Activated naive CD8-positive, alpha-beta T cell treated with anti-CD3 and anti-CD28 coated beads, Interleukin-2, amount 50 U/mL, for 24 hours (primary cell): ENCODE measurements around the gene ZKSCAN8.

Experiments
- ATAC-seq: fragments of 150-1000 bp; cut with Tn5 transposase; one replicate; pipeline ENCODE4 v1.10.0; 2021
- DNase-seq: peaks from one replicate; pipeline ENCODE4 v3.0.0; 2021
- H3K27ac Mint-ChIP-seq: one replicate; pipeline ENCODE4 v1.8.0; 2021; ENCODE audit warnings: mild to moderate bottlenecking, mixed read lengths
- H3K27me3 Mint-ChIP-seq: one replicate; pipeline ENCODE4 v1.8.0; 2021; ENCODE audit warnings: mixed read lengths
- H3K36me3 Mint-ChIP-seq: one replicate; pipeline ENCODE4 v1.8.0; 2021; ENCODE audit warnings: low read depth, mixed read lengths
- H3K4me1 Mint-ChIP-seq: one replicate; pipeline ENCODE4 v1.8.0; 2021; ENCODE audit warnings: mixed read lengths
- H3K4me3 Mint-ChIP-seq: one replicate; pipeline ENCODE4 v1.8.0; 2021; ENCODE audit warnings: mild to moderate bottlenecking, moderate library complexity, mixed read lengths
- H3K9me3 Mint-ChIP-seq: one replicate; pipeline ENCODE4 v1.8.0; 2021; ENCODE audit warnings: mixed read lengths

Gene ZKSCAN8

DNA sequence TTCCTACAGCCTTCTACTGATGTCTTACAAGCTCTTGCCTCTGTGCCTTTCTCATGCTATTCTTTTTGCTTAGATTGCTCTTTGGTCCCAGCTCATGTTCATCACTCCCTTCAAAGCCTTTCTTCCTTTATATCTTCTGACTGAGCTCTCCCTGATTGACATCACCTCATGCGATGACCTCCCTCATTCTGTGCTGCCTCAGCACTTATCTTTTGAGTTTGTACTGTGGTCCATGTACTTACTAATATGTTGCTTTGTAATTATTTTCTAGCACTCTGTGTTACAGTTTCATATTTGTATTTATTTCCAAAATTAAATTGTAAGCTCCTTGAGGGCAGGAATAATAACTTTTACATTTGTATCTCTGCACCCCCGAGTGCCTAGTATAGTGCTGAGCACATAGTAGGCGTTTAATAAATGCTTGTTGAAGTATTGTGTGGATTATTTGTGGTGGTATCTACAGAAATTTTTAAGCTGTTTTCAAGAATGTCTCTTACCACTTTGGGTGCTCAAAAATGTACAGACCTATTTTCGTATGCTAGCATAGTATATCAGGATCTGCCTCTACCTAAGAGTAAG lies 17.4 kb downstream of the ZKSCAN8 start:
- peaks cover 15% of the 10 kb centered on the region for H3K4me1 Mint-ChIP-seq
- H3K27me3 Mint-ChIP-seq, result no peaks in the 10 kb centered on the region
- no peak overlapping the region for H3K27ac Mint-ChIP-seq
- no peak for ATAC-seq
- H3K4me3 Mint-ChIP-seq, result no peak overlapping the region
- no peak for DNase-seq
- H3K36me3 Mint-ChIP-seq, result peaks cover 73% of the 10 kb centered on the region
- H3K9me3 Mint-ChIP-seq, result peaks cover 12% of the 10 kb centered on the region

DNA sequence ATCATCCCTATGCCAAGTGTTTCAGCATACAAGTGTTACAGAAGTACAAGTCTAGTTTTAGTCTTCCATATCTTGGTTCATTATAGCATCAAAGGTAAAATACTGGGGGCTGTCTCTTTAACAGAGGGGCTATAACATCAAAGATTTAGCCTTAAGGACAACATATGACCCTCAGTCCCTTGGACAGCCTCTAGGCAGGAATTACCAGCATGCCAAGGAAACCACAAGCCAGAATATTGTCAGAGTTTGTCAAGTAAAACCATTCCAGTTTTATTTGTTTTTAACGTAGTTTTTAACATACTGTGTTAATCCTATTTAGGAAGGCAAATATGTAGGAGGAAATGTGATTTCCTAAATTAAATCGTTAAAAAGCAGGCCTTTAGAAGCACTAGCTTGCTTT lies 18.6 kb downstream of the ZKSCAN8 start:
- Mint-ChIP-seq H3K9me3 (peaks cover 12% of the 10 kb centered on the region), H3K4me1 (peaks cover 15% of the 10 kb centered on the region), H3K27ac (no peak overlapping the region), H3K4me3 (no peak overlapping the region), H3K36me3 (peaks cover 61% of the 10 kb centered on the region), H3K27me3 (no peaks in the 10 kb centered on the region)
- DNase-seq (no peak), ATAC-seq (no peak)

DNA sequence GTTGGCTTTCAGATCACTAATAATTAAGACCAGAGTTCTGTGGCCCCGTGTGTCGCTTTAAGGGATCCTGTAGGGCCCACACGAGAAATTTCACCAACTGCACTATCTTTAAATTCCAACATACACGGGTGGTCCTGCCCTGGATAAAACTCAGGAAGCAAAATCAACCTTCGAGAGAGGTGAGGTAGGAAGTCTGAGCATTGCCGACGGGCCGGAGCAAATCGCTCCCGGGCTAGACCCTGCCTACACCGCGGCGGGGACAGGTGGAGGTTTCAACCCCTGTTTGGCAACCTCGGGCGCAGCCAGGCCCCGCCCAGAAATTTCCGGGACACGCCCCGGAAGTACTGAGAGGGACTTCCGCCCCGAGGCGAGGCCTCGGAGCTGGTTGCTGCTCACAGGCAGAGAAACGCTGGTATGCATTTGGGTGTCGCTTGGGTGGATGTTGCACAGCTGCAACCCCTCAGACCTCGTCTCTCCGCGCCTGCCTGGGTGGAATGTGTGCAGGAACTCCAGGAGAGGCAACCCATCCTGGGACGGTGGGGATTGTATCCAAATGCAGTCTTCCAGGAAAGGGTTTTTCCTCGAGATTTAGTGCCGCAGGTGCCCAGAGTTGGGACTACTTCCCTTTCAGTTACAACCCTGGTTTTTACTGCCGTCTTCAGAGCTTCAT lies 19.9 kb downstream of the ZKSCAN8 start:
- peak; percentile 85 for DNase-seq
- peak overlapping the region; percentile 73 for H3K4me3 Mint-ChIP-seq
- no peaks in the 10 kb centered on the region for H3K27me3 Mint-ChIP-seq
- ATAC-seq, result peak; percentile 94
- no peak overlapping the region for H3K27ac Mint-ChIP-seq
- H3K36me3 Mint-ChIP-seq, result peaks cover 52% of the 10 kb centered on the region
- H3K9me3 Mint-ChIP-seq, result peaks cover 12% of the 10 kb centered on the region
- H3K4me1 Mint-ChIP-seq, result peaks cover 15% of the 10 kb centered on the region

DNA sequence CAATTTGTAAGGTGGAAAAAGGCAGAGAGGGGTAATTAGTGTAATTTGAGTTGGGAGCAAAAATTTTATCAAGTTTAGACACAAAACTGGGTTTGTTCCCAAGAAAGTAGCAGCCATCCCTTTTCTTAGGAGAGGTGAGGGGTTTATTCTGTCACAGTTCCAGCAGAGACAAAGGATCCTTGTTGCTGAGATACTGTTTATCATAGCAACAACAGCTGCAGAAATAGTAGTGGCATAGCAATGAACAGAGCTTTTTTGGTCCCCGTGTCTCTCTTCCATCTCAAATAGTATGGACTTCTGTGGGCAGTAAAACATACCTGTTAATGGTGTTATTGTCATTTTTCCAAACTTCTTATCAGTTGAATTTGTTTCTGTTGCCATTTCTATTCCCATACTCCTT lies 23.9 kb downstream of the ZKSCAN8 start:
- Mint-ChIP-seq H3K4me3 (no peak overlapping the region), H3K27ac (no peak overlapping the region), H3K36me3 (peaks cover 21% of the 10 kb centered on the region), H3K4me1 (peaks cover 15% of the 10 kb centered on the region), H3K27me3 (no peaks in the 10 kb centered on the region), H3K9me3 (peaks cover 12% of the 10 kb centered on the region)
- DNase-seq (no peak), ATAC-seq (no peak)

DNA sequence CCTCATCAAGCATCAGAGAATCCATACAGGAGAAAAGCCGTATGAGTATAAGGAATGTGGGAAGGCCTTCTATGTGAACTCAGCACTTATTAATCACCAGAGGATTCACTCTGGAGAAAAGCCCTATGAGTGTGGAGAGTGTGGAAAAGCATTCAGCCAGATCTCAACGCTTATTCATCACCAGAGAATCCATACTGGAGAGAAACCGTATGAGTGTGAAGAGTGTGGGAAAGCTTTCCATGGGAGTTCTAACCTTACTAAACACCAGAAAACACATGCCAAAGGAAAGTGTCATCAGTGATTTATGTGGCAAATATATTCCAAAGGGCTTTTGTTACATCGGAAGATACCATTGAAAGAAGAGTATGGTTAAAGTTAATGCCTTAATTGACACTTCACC lies 25.4 kb downstream of the ZKSCAN8 start:
- DNase-seq, result no peak
- no peak for ATAC-seq
- Mint-ChIP-seq H3K36me3 (peaks cover 10% of the 10 kb centered on the region), H3K27me3 (peaks cover 2% of the 10 kb centered on the region), H3K27ac (no peak overlapping the region), H3K9me3 (peaks cover 4% of the 10 kb centered on the region), H3K4me1 (peaks cover 4% of the 10 kb centered on the region), H3K4me3 (no peak overlapping the region)

DNA sequence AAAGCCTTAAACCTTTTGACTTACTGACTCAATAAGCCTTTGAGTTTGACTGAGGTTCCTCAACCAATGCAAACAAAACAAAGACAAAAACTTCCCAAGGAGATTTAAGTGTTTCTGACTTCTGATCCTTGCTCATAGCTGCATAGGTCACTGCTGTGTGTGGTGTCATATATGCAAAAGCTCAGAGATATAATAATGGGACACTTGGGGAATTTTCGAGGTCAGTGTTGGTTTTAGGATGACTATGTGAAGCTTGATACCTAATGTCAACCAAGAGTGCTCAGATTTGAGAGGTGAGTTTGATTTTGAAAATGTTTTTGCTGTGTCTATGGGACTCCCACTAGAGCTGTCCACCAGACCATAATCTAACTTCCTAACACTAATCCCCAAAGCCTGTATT lies 26.2 kb downstream of the ZKSCAN8 start:
- H3K9me3 Mint-ChIP-seq, result no peaks in the 10 kb centered on the region
- no peak overlapping the region for H3K4me3 Mint-ChIP-seq
- DNase-seq (no peak), ATAC-seq (no peak)
- no peaks in the 10 kb centered on the region for H3K4me1 Mint-ChIP-seq
- no peak overlapping the region for H3K27ac Mint-ChIP-seq
- H3K27me3 Mint-ChIP-seq, result peaks cover 2% of the 10 kb centered on the region
- H3K36me3 Mint-ChIP-seq, result peaks cover 5% of the 10 kb centered on the region

DNA sequence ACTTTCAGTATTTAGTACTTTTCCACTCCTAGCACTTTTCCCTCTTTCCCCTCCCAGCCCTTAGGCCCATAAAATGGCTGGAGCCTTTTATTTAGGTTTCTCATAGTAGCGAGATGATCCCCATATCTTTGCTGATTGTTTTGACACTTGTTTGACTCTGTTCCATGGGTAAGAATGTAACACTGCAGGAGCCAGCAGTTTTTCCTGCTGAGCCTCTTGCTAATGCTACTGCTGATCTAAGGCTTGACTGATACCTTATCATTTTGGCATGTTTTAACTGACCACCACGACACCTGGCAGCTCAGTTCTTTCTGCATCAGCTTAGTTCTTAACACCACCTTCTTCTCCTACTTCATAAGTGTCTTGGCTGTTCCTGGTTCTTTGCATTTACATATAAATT lies 29.6 kb downstream of the ZKSCAN8 start:
- ATAC-seq (no peak), DNase-seq (no peak)
- Mint-ChIP-seq H3K27ac (no peak overlapping the region), H3K27me3 (peaks cover 21% of the 10 kb centered on the region), H3K4me1 (no peaks in the 10 kb centered on the region), H3K4me3 (no peak overlapping the region), H3K9me3 (no peaks in the 10 kb centered on the region), H3K36me3 (peaks cover 2% of the 10 kb centered on the region)

DNA sequence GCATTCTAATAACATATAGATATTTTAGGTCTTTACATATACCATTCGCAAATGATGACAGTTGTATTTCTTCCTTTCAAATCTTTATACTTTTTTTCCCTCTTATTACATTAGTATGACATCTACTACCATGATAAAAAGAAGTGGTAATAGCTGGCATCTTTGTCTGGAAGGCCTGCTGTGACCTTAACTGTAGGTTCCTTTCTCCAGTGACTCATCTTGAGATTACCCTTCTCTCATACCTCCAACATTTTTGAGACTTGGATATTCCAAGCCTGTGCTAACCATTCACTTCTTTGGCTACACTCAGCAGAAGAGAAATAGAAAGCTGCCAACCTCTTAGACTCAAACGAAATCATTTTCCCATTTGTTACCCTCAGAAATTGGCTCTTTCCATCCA lies 30.3 kb downstream of the ZKSCAN8 start:
- Mint-ChIP-seq H3K4me3 (no peak overlapping the region), H3K36me3 (no peaks in the 10 kb centered on the region), H3K27ac (no peak overlapping the region), H3K4me1 (no peaks in the 10 kb centered on the region), H3K27me3 (peaks cover 27% of the 10 kb centered on the region), H3K9me3 (peaks cover 4% of the 10 kb centered on the region)
- ATAC-seq (no peak), DNase-seq (no peak)

DNA sequence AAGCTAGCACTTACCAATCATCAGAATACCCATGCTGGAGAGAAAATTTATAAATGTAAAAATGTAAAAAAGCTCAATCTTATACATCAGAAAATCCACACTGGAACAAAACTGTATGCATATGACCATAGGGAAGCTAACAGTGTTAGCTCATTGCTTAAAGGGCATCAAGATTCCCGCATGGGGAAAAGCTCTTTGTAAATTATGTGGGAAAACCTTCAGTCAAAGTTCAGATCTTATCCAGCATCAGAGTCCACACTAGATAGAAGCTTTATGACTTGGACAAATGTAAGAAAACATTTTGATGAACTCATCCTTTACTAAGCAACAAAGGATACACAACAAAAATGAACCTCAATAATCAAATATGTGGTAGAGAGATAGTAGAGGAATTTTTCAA lies 34.7 kb downstream of the ZKSCAN8 start:
- DNase-seq (no peak), ATAC-seq (no peak)
- Mint-ChIP-seq H3K4me1 (no peaks in the 10 kb centered on the region), H3K27ac (no peak overlapping the region), H3K4me3 (no peak overlapping the region), H3K27me3 (peaks cover 36% of the 10 kb centered on the region), H3K36me3 (peaks cover 2% of the 10 kb centered on the region), H3K9me3 (peaks cover 4% of the 10 kb centered on the region)

DNA sequence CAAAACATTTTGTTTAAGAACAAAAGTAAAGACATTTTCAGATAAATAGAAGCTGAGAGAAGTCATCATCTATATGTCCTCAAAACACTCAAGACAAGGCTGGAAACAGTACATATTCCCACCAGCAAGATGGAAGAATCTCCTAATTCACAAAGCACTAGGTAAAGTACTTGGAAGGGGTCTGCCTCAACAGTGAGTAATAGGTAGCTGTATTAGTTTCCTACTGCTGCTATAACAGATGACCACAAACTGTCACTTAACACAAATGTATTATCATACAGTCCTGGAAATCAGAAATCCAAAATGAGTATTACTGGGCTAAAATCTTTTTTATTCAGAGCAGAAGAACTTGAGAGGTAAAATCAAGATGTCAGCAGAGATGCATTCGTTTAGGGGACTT lies 40.6 kb downstream of the ZKSCAN8 start:
- no peak for ATAC-seq
- H3K27me3 Mint-ChIP-seq, result peaks cover 12% of the 10 kb centered on the region
- no peak overlapping the region for H3K27ac Mint-ChIP-seq
- DNase-seq, result no peak
- H3K9me3 Mint-ChIP-seq, result peaks cover 25% of the 10 kb centered on the region
- H3K36me3 Mint-ChIP-seq, result peaks cover 4% of the 10 kb centered on the region
- no peak overlapping the region for H3K4me3 Mint-ChIP-seq
- no peaks in the 10 kb centered on the region for H3K4me1 Mint-ChIP-seq

DNA sequence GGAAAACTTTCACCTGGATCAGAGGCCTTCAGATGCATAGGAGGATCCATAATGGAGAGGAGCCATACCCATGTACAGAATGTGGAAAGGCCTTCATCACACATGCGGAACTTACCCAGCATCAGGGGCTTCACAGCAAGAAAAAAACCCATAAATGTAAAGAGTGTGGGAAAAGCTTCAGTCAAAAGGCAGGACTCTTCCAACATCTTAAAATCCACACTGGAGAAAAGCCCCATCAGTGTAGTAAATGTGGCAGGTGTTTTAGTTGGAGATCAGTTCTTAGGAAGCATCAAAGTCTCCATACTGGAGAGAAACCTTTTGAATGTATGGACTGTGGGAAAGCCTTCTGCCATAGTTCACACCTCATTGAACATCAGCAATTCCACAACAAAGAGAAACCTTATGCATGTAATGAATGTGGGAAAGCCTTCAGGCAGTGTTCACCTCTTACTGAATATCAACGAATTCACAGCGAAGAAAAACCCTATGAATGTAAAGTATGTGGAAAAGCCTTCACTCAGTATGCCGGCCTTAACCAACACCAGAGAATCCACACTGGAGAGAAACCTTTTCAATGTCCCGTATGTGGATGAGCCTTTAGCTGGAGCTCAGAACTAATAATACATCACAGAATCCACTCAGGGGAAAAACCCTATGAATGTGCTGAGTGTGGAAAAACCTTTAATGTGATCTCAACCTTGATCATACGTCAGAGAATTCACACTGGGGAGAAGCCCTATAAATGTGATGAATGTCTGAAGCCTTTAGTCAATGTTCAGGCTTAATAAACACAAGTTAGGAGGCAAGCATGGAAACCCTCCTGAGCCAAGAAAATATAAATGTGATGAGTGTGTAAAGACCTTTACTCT lies 46.7 kb downstream of the ZKSCAN8 start:
- H3K36me3 Mint-ChIP-seq, result peaks cover 6% of the 10 kb centered on the region
- ATAC-seq (no peak), DNase-seq (no peak)
- H3K27me3 Mint-ChIP-seq, result peaks cover 8% of the 10 kb centered on the region
- H3K27ac Mint-ChIP-seq, result no peak overlapping the region
- H3K9me3 Mint-ChIP-seq, result peaks cover 63% of the 10 kb centered on the region
- no peaks in the 10 kb centered on the region for H3K4me1 Mint-ChIP-seq
- H3K4me3 Mint-ChIP-seq, result no peak overlapping the region

DNA sequence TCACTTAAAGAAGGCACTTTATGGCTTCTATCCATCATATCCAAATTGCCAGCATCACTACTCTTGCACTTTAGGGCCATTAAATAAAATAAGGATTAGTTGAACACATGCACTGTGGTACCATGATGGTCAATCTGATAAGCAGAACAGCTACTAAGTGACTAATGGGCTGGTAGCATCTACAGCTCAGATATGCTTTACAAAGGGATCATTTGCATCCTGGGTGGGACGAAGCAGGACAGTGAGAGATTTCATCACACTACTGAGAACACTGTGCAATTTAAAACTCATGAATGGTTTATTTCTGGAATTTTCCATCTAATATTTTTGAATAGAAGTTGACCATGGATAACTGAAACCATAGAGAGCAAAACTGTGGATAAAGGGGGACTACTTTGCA lies 58.3 kb downstream of the ZKSCAN8 start:
- Mint-ChIP-seq H3K36me3 (peaks cover 7% of the 10 kb centered on the region), H3K4me1 (peaks cover 2% of the 10 kb centered on the region), H3K9me3 (peaks cover 53% of the 10 kb centered on the region), H3K27ac (no peak overlapping the region), H3K27me3 (peaks cover 67% of the 10 kb centered on the region), H3K4me3 (no peak overlapping the region)
- ATAC-seq (no peak), DNase-seq (no peak)

DNA sequence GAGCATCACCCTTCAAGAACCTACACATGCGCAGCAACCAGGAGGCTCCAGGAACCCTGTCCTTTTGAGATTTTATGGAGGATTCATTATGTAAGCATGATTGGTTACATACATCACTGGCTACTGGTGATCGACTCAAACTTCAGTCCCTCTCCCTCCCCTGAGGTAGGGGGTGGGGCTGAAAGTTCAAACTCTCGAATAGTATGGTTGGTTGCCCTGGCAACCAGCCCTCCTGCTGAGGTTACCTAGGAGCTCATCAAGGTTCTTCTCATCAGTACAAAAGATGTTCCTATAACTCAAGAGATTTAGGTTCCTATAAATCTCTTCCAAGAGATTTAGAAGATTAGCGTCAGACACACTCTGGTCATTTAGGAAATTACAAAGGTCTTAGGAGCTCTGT lies 61.5 kb downstream of the ZKSCAN8 start:
- no peak for DNase-seq
- H3K36me3 Mint-ChIP-seq, result peaks cover 6% of the 10 kb centered on the region
- H3K27me3 Mint-ChIP-seq, result peaks cover 79% of the 10 kb centered on the region
- peaks cover 14% of the 10 kb centered on the region for H3K4me1 Mint-ChIP-seq
- H3K27ac Mint-ChIP-seq, result no peak overlapping the region
- no peak for ATAC-seq
- peaks cover 41% of the 10 kb centered on the region for H3K9me3 Mint-ChIP-seq
- H3K4me3 Mint-ChIP-seq, result no peak overlapping the region

DNA sequence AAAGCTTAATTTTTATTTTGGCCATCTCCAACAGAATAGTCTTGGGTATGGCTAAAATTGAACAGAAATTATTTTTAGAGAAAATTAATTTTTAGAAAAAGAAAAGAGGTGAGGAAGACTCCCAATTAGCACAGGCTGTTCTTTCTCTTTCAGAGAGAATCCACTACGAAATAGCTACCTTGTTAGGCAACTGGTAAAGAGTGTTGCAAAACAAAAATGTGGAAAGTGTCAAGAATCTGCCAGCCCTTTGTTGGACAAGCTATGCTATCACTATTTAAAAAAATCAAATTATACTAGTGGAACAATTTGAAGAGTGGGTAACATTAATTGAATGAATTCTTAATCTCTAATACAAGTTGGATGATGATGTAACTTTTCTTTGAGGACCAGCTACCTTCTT lies 64.2 kb downstream of the ZKSCAN8 start:
- Mint-ChIP-seq H3K36me3 (peaks cover 2% of the 10 kb centered on the region), H3K27me3 (peaks cover 77% of the 10 kb centered on the region), H3K4me3 (no peak overlapping the region), H3K27ac (no peak overlapping the region), H3K9me3 (peaks cover 22% of the 10 kb centered on the region), H3K4me1 (peaks cover 17% of the 10 kb centered on the region)
- ATAC-seq (no peak), DNase-seq (no peak)

DNA sequence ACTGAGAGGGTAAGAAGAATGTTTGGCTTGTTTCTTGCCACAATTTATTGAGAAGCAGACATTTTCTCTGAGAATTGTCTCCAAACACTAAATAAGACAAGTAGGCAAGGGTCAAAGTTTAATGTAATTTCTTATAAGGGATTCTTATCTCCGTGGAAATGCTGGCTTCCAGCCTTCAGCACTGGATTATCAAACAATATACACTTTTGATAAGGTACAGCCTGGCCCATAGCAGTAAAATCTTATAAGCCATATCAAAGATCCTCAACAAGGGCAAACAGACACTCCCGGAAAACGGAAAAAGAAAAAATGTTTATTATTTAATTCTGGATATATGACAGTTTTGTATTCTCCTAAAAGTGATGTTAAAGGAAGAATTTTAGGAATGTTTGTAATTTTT lies 64.8 kb downstream of the ZKSCAN8 start:
- Mint-ChIP-seq H3K27ac (no peak overlapping the region), H3K4me1 (peaks cover 17% of the 10 kb centered on the region), H3K27me3 (peaks cover 79% of the 10 kb centered on the region), H3K4me3 (no peak overlapping the region), H3K9me3 (peaks cover 22% of the 10 kb centered on the region), H3K36me3 (peaks cover 2% of the 10 kb centered on the region)
- DNase-seq (no peak), ATAC-seq (no peak)
